ENCODE measurements around the gene GLUL. TPM values are rescaled to one million over a fixed set of nuclear protein-coding genes. Genes with fewer than 3 reads are reported as not detected.
A peak's percentile ranks its signal among the peaks of the same experiment; 100 is the strongest.
"Not testable (repeated sequence)": the region's sequence is repeated elsewhere in the genome, so short reads cannot be mapped to it uniquely, and the experiment has no call there.

GLUL gene
- total RNA-seq, 2 donors from 2014 or later, result 621 to 1,699 TPM

DNA sequence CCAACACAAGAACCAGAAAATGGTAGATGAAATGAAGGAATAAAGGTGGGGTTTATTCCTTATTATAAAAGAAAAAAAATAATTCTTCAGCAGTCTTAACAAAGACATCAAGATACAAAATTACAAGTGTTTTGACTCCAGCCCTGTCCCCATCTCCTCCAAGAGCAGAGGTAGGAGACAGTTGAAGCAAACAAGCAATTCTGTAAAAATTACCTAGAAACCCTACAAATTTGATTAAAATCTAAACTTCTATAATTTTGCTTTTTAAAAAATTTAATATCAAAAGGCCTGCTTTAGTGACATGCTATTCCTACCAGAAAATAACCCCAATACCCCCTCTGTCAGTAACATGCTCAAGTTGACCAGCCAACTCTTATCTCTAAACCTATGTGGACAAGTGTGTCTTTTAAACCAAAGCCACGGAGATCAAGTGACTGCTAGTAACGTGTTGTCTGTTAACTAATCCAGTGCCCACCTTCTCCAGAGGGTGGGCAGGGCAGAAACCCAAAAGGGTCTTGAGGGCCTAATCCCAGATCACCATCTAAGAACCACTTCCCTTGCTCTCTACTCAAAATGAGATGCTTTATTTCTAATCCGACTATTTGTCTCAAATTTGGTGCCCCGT lies 8.4 kb downstream of the GLUL start:
- no peak for ATAC-seq
- H3K4me1 ChIP-seq, result peaks cover 30% of the 10 kb centered on the region
- intact Hi-C loops (cut with DNase I), result no loop called here
- 72% methylated on average over 4 of the region's 4 CpGs for WGBS, 2 donors
- no peaks in the 10 kb centered on the region for H3K9me3 ChIP-seq
- TF ChIP-seq, protein P1, sequence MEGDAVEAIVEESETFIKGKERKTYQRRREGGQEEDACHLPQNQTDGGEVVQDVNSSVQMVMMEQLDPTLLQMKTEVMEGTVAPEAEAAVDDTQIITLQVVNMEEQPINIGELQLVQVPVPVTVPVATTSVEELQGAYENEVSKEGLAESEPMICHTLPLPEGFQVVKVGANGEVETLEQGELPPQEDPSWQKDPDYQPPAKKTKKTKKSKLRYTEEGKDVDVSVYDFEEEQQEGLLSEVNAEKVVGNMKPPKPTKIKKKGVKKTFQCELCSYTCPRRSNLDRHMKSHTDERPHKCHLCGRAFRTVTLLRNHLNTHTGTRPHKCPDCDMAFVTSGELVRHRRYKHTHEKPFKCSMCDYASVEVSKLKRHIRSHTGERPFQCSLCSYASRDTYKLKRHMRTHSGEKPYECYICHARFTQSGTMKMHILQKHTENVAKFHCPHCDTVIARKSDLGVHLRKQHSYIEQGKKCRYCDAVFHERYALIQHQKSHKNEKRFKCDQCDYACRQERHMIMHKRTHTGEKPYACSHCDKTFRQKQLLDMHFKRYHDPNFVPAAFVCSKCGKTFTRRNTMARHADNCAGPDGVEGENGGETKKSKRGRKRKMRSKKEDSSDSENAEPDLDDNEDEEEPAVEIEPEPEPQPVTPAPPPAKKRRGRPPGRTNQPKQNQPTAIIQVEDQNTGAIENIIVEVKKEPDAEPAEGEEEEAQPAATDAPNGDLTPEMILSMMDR (IDR thresholded peaks at IDR 0.05), result no peak
- peaks cover 30 to 45% of the 10 kb centered on the region in 2 donors for H3K36me3 ChIP-seq (replicated peaks in 1 of 2; ENCODE audit: insufficient read depth in 1 of 2, low read depth in 2 of 2)
- H3K27ac ChIP-seq, result no peak overlapping the region
- DNase-seq, result no peak
- H3K4me3 ChIP-seq, result no peak overlapping the region
- no peaks in the 10 kb centered on the region for H3K27me3 ChIP-seq

DNA sequence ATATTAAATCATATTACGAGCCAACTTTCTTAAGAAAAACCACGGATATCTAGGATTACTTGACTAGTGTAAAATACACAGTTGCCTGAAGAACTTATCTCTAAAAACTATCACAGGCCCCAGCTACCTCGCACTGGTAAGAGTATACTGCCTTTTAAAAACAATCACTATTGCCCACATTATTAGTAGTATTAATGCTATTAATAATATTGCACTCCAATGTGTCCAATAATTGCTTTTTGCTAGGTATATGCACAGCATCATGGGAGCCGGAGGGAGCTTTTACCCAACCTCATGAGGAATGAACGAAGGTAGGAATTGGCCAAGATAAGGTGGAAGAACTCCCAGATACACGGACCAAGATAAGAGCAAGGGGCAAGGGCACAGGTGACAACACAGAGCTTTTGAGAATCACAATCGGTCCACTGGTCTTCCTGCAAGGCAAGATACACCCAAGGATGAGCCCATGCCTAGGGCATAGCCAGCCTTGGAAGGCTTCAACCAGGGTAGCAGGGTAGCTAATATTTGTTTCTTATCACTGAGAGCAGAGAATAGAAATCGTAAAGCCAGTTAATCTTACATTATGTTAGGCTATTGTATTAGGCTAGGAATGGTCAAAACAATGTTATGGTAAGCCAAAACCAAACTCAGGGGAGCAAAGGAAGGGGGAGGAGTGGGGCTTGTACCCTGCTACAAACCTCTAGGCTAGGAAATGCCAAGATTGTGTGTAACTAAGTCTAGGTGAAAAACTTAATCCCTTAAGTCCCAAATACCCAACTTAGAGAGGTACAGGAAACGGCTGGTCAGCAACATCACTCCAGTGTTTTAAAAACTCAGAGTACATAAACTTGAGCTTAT lies 9.4 kb downstream of the GLUL start:
- H3K4me3 ChIP-seq, result no peak overlapping the region
- TF ChIP-seq POLR2A (IDR thresholded peaks at IDR 0.05), result peak in 1 of 3 donors; percentile 10
- TF ChIP-seq, protein P1 (IDR thresholded peaks at IDR 0.05), result no peak
- H3K4me1 ChIP-seq, result peaks cover 21% of the 10 kb centered on the region
- WGBS, 2 donors, result 60 to 66% methylated on average over 9 of the region's 9 CpGs
- ATAC-seq (no peak), DNase-seq (no peak)
- H3K27ac ChIP-seq, result no peak overlapping the region
- no peaks in the 10 kb centered on the region for H3K27me3 ChIP-seq
- H3K36me3 ChIP-seq (replicated peaks in 1 of 2; ENCODE audit: insufficient read depth in 1 of 2, low read depth in 2 of 2), result peaks cover 28 to 39% of the 10 kb centered on the region in 2 donors
- H3K9me3 ChIP-seq, result no peaks in the 10 kb centered on the region
- intact Hi-C loops (cut with DNase I), result no loop called here

DNA sequence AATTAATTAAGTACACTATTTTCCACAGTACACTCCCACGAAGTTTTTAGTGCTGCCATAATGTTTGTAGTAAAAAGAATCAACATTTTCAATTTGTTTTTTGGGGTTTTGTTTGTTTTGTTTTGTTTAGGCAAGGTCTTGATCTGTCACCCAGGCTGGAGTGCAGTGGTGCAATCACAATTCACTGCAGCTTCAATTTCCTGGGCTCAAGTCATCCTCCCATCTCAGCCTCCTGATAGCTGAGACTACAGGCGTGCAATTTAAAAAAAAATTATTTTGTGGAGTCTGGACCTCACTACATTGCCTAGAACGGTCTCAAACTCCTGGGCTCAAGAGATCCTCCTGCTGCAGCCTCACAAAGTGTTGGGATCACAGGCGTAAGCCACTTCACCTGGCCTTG lies 11.4 kb downstream of the GLUL start:
- Histone ChIP-seq H3K36me3 (replicated peaks in 1 of 2; ENCODE audit: insufficient read depth in 1 of 2, low read depth in 2 of 2) (peaks cover 8 to 22% of the 10 kb centered on the region in 2 donors), H3K4me1 (peaks cover under 1% of the 10 kb centered on the region), H3K9me3 (no peaks in the 10 kb centered on the region), H3K4me3 (no peak overlapping the region), H3K27ac (peak overlapping the region in 1 of 4 donors; percentile 43), H3K27me3 (no peaks in the 10 kb centered on the region)
- intact Hi-C loops (cut with DNase I), result no loop called here
- TF ChIP-seq, protein P1 (IDR thresholded peaks at IDR 0.05), result no peak
- TF ChIP-seq POLR2A (IDR thresholded peaks at IDR 0.05), result no peak
- ATAC-seq, result no peak
- 70 to 71% methylated on average over 4 of the region's 4 CpGs for WGBS, 2 donors
- DNase-seq, result no peak

DNA sequence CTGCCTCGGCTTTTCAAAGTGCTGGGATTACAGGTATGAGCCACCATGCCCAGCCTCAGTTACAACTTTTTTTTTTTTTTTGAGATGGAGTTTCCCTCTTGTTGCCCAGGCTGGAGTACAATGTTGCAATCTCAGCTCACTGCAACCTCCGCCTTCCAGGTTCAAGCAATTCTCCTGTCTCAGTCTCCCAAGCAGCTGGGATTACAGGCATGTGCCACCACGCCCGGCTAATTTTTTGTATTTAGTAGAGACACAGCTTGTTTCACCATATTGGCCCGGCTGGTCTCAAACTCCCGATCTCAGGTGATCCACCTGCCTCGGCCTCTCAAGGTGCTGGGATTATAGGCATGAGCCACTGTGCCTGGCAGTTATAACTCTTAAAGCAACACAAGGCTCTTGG lies 11.8 kb downstream of the GLUL start:
- DNase-seq; ATAC-seq; H3K27me3 ChIP-seq; H3K4me3 ChIP-seq; H3K4me1 ChIP-seq; intact Hi-C loops (cut with DNase I); H3K9me3 ChIP-seq; H3K27ac ChIP-seq: not testable (repeated sequence)
- peaks cover 5 to 20% of the 10 kb centered on the region in 2 donors for H3K36me3 ChIP-seq (replicated peaks in 1 of 2; ENCODE audit: insufficient read depth in 1 of 2, low read depth in 2 of 2)
- 84 to 90% methylated on average over 7 of the region's 7 CpGs for WGBS, 2 donors

DNA sequence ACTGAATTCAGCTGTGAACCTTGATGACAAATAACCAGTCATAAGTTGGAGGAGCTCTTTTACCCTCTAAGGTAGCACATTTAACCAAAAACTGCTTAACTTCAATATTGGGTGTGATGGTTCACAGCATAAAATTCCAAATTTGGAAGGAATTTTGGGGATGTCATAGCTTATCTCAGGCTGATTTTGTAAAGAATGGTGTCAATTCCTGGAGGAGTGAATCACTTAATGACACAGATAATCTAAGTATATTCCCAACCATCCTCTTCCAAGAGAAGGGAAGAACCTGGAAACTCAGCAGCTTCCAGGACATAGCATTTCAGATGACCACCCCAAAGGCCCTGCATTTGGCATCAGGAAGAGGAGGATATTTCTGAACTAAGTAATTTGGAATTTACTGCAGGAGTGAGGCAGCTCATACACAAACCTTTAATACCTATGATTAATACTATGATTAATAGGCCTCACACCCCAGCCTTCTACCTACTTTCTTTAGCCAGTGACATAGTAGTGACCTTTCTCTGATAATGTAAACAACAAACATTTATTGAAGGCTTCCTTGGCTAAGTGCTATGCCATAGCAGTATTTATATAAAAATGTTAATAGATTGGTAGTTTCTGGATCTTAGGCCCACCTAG lies 14.5 kb downstream of the GLUL start:
- Histone ChIP-seq H3K27ac (no peak overlapping the region), H3K4me1 (no peaks in the 10 kb centered on the region), H3K4me3 (no peak overlapping the region), H3K36me3 (replicated peaks in 1 of 2; ENCODE audit: insufficient read depth in 1 of 2, low read depth in 2 of 2) (peaks cover 0 to under 1% of the 10 kb centered on the region in 2 donors), H3K9me3 (no peaks in the 10 kb centered on the region), H3K27me3 (no peaks in the 10 kb centered on the region)
- TF ChIP-seq, protein P1 (IDR thresholded peaks at IDR 0.05), result no peak
- TF ChIP-seq POLR2A (IDR thresholded peaks at IDR 0.05), result no peak
- intact Hi-C loops (cut with DNase I), result no loop called here
- no peak for DNase-seq
- ATAC-seq, result no peak
